GM20000 (cell line): ENCODE measurements around the gene IL25.
"Not testable (repeated sequence)": the region's sequence is repeated elsewhere in the genome, so short reads cannot be mapped to it uniquely, and the experiment has no call there.

Experiments used
- DNase-seq: peaks from one replicate; pipeline ENCODE4 v3.0.0; 2012; ENCODE audit warnings: low spot score
- CTCF ChIP-seq: IDR thresholded peaks from 2 replicates; pipeline ENCODE4 v1.5.1; 2012; ENCODE audit warnings: mild to moderate bottlenecking, control low read depth; ENCODE audit errors: extremely low read depth, missing control alignments

Gene IL25

DNA sequence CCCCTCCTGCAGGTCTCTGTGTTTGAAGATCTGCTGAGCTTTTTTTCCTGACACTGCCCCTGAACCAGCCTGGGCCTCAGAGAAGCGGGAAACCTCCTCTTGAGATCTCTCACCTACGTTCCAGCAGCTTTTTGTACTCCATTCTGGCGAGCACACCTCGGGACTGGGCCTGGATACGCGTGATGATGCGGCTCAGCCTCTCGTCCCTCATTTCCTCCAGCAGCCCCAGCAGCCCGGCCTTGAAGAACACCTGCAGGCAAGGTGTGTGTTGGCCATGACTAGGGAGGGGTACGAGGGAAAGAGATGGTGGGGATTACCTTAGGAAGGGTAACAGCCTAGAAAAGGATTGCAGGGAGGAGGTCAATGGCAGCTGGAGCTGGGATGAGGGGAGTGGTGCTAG lies 52.6 kb downstream of the IL25 start:
- no peak for TF ChIP-seq CTCF
- no peak for DNase-seq

DNA sequence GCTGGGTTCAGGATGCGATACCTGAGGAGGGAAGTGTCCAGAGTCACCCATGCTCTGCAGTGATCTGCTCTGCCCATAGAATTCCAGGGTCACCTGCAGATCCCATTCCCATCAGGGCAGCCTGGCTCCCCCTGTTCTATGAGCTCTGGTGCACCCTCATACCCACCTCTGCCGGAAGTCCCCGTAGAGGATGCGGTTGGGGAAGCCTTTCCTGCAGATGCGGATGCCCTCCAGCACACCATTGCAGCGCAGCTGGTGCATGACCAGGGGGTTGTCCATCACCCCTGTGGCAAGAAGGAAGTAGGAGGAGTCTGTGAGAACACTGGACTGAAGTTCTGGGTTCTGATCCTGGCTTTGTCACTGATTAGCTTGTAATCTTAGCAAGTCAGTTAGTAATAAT lies 53.2 kb downstream of the IL25 start:
- not testable (repeated sequence) for DNase-seq
